ENCODE results near the gene FMNL1.

FMNL1 gene

DNA sequence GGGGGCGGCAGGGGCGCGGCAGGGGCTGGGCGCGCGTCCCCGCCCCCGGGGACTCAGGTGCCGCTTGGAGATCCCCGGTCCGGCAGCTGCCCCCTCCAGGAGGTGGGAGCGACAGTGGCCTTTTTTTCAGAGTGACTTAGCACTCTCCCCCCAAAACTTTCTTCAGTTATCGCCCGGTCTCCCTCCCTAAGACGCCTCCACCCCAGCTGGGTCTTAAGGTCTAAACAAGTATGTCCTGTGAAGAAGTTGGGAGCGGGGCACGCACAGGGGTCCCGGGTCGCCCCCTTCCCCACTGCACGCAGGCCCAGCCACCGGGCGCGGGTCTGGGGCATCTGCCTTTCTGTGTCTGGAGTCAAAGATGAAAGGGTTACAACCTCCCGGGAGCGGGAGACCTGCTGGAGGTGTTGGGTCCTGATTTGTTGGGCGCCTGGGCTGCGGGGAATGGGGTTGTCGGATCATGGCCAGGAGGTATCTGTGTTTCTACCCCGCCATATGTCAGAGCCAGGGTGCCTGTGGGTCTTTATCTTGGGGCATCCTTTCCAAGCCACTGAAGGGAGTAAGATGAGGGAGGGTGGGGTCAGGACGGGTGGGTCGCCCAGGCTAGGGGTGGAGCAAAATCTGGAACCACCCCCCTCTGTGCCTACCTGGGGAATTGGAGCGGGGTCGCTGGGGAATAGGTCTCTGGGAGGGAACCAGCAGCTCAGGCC, 757 bp downstream of the FMNL1 start:
- DNase-seq (ENCODE audit: low read depth in 2 of 2), result no peak

GRCh38 chr17:45222996-45223538, 1.4 kb downstream of the FMNL1 start:
- no peak for DNase-seq (ENCODE audit: low read depth in 2 of 2)

DNA sequence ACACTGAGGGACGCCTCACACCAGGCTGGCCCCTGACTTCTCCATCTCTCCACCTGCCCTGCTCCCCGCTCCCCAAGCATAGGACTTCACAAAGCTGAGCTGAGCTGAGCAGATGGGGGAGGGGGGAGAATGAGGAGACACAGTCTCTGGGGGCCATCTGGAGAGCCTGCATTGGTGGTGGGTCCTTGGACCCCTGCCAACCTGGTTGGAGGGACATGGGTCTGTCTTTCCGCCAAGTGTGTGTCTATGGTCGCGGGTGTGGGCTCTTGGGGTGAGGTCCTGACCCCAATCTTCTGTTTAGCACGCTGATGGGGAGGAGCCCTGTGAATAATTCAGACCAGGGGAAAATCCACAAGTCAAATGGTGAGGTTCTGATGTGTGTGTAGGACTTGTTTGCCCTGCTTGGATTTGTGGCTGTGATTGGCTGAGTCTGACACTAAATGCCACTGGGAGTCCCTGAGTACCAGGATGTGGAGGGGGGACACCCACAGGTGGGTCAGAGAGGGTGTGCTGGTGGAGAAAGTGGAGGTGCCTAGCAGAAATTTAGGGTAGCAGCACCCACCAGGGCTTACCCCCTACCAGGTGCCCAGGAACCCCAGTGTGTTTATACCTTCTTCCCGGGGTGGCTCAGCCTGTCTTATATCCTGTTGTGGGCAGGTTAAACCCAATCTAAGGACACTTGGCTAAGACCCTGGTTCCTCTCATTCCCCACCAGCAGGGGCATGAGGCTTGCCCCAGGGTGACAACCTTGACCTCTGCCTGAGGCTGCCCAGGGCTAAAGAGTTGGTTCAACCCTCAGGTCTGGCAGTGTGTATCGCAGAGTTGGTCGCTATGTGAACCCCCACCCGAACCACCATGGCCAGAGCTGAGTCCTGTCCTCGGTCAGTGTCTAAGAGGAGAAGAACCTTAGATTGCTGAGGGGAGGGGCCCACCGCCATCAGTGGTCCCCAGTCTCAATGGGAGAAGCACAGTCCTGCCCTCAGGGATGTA, 2.1 kb downstream of the FMNL1 start:
- DNase-seq (ENCODE audit: low read depth in 2 of 2), result no peak

DNA sequence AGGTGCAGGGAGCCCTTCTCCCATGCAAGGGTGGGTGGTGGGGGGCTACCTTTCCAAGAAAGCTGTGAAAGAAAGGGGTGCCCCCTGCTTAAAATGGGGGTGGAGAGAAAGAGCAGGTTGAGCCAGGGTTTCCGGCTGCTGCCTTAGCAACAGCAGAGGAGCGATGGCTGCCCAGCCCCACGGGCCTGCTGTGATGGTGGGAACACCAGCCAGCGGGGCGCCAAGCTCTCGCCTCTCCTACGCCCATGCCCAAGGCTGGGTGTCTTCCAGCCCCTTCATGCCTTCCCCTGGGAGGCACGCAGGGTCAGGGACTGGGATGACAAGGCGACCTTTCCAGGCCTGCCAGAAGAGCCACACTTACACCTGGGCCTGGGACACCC, 3.0 kb downstream of the FMNL1 start:
- no peak for DNase-seq (ENCODE audit: low read depth in 2 of 2)

DNA sequence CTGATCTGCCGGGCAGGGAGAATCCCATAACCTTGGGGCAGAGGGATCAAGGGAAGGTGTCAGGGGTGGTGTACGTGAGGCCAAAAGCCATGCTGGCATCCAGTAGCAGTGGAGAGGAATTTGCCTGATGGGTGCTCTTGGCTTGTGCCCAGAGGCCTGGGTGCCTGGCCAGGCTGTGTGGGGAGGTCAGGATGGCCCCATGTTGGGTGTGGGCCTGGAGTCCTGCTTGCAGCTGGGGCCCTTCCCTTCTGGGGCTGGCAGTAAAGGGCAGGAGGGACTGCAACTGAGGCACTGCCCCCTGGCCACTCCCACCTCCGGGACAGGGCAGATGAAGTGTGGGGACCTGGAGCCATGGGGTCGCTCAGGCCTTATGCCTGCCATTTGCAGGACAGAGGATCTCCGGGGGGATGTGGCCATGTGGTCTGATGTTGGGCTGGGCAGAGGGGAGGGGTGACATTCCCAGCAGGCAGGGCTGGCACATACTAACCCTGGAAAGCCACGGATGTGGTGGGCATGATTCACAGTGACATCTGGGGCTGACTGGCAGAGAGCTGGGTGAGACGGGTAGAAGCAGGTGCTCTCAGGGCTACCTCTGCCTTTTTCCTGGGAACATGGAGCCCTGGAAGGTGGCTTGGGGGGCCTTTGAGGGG, 3.5 kb downstream of the FMNL1 start:
- peak in 1 of 2 donors; percentile 42 for DNase-seq (ENCODE audit: low read depth in 2 of 2)

GRCh38 chr17:45225964-45226530, 4.4 kb downstream of the FMNL1 start:
- DNase-seq (ENCODE audit: low read depth in 2 of 2), result peak; percentile 94 to 97

DNA sequence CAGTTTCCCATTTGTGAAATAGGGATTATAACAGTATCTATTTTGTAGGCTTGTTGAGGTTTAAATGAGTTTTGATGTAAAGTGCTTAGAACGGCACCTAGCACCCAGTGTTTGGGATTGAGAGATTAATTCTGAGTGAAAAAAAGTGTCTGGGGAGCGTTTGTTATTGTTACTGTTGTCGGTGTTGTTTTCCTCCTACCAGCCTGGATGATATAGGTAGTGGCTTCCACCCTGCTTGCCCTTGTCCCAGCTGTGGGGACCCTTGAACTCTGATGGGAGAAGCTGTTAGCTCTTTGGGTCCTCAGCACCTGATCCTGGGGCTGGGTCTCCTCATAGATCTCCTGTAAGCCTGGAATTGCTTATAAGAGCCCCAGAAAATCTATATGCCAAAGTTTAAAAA, 4.9 kb downstream of the FMNL1 start:
- DNase-seq (ENCODE audit: low read depth in 2 of 2), result no peak

- no peak for DNase-seq (ENCODE audit: low read depth in 2 of 2)
Observed at GRCh38 chr17:45227101-45227925, 5.6 kb downstream of the FMNL1 start.

DNA sequence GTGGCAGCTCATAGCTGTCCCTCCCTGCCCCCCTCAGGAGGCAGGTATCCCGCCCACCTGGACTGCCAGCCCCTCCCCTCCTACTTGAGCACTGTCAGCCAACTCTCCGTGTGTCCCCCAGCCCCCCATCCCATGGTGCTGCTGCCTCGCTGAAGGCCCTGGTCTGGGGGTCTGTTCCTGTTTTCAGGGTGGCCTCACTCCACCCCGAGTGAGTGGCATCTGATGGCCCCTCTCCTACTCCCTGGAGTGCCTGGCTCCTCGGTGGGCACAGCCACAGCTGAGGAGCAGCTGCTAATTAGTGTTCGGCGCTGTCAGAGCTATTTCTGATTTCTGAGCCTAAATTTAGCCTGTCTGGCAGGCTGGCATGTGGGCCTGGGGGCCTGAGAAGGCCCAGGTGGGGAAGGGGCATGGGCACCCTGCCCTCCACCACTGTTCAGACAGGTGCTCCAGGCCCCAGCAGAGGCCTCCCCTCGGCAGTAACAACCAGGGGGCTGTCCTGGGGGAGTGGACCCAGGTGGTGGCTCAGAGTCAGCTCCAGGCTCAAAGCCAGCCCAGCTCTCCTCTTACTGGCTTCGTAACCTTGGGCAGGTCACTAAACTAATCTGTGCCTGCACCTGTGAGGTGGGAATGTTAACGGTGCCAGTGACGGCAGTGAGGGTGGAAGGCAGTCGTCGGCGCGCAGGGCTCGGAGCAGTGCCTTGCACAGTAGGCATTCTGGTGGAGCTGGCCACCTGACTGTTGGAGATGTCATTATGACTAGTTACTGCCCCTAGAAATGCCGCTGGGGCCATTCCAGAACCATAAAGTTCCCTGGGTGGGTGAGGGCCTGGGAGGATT, 6.5 kb downstream of the FMNL1 start:
- DNase-seq (ENCODE audit: low read depth in 2 of 2), result no peak

- peak; percentile 71 to 78 for DNase-seq (ENCODE audit: low read depth in 2 of 2)
Observed at GRCh38 chr17:45228763-45229539, 7.3 kb downstream of the FMNL1 start.

DNA sequence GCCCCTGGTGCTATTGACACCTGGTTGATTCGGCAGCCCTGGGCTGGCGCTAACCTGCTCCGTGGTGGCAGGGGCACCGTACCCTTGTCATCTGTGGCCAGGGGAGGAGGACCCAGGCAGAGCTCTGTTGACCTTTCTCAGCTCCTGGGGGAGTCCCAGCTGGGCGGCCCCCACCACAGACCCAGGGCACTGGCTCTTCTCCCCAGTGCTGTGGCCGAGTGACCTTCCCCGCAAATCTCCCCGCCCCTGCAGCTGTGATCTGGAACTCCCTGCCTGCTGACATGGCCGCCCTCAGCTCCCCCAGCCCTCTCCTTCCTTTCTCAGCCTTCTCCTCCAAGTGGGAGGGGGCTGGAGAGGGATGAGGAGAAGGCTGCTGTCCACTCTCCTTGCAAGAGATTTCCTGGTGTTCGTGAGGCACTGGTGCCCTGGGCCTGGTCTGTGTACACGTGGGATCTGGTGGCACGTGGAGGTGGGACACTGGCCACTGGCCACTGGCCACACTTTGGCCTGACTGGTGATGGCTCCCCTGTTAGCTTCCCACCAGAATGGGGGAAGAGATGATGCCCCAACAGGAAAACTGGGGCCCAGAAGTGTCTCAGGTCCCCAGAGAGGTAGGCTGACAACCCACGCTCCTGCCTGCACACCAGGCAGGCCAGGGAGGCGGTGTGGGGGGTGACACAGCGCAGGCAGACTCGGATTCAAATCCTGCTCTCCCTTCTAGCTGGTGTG, 8.2 kb downstream of the FMNL1 start:
- peak in 1 of 2 donors; percentile 53 for DNase-seq (ENCODE audit: low read depth in 2 of 2)

DNA sequence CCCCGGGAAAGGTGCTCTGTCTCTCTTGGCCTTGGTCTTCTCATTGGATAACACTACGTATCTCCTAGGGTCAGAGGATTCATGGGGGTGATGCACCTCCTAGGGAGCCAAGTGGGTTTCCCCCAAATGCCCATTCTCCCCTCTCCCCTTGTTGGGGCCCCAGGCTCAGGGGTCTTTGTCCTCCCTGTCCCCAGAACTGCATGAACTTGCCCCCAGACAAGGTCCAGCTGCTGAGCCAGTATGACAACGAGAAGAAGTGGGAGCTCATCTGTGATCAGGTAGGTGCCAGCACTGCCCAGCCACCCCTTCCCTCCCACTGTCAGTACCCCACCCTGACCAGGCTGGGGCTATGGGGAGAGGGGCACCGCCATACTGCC, 8.7 kb downstream of the FMNL1 start:
- DNase-seq (ENCODE audit: low read depth in 2 of 2), result no peak

DNA sequence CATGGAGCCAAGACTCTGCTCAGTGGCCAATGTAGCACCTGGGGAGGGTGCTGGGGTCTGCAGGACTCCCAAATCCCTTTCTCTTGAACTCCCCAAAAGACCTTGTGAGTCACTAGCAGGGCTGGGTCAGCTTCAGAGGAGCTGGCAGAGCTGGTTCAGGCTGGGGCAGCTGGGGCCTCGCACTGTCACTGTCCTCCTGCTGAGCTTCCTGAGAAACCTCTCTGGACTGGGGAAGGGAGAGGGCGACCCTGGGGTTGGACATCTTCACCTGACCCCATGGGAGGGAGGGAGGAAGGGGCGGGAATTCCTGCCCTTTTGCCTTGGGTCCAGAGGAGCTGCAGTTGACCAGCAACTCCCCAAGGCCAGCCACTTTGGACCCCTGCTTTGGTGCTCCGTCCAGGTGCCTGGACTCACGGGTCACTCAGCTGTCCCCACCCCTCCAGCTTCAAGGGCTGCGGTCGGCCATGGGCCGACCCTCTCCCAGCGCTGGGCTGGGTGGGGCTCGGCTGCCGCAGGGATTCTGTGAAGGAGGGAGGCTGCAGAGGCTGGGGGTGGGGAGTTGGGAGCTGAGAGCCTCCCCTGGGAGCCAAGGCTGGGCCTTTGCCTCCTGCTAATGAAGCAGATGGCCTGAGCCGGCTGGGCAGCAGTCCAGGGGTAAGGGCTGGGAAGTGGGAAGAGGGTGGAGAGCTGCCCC, 9.2 kb downstream of the FMNL1 start:
- DNase-seq (ENCODE audit: low read depth in 2 of 2), result no peak

GRCh38 chr17:45231481-45232116, 9.9 kb downstream of the FMNL1 start:
- no peak for DNase-seq (ENCODE audit: low read depth in 2 of 2)

DNA sequence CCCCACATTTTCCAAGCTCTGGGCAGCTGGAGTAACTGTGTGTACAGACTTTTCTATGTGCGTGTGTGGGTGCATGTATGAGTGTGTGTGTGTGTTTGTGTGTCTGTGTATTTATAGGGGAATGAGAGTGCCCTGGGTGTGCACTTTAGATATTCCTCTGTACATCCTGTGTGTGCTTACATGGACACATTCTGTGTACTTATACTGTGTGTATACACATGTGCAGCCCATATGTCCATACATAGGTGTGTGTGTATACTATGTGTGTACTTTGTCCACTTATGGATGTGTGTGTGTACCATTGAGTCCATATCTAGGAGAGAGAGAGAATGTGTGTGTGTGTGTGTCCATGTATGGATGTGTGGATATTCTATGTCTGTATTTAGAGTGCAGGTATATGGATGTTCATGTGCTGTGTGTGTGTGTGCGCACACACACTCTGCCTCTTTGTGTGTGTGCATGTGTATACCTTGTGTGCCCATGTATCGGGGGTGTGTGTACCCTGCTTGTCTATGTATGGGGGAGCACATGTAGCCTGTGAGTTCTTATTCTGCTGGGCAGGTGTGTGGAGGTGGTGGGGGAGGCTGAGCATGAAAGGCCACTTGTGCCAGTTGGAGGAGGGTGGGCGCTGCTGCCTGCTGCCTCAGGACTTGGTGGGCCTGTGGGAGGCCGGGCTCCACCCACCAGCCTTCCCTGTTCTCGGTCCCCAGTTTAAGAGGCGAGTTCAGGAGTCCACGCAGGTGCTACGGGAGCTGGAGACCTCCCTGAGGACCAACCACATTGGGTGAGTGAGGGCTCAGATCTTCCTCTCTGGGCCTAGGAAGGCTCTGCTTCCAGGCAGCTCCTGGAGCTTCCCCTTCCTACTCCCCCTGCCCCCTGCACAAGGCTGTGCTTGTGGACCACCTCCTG, 11.1 kb downstream of the FMNL1 start:
- no peak for DNase-seq (ENCODE audit: low read depth in 2 of 2)

DNA sequence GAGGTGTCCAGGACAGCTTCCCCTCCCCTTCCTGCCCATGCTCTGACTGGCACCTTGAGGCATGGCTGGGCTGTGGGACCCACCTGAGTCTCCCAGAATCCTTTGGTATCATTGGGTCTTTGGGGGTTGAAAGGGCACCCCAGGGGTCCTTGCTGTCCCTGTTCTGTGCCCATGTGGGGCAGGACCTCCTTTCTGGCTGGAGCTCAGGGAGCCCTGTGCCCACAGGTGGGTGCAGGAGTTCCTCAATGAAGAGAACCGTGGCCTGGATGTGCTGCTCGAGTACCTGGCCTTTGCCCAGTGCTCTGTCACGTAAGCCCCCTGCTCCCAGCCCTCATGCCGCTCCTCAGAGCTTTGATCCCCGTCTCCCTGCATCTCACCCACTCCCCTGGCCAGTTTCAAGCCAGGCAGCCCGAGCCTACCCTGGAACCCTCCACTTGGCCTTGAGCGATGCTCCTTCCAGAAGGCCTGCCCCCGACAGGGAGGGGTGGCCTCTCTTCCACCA, 11.8 kb downstream of the FMNL1 start:
- no peak for DNase-seq (ENCODE audit: low read depth in 2 of 2)

All from stimulated activated CD8-positive, alpha-beta memory T cell treated with anti-CD3 and anti-CD28 coated beads, Interleukin-7, amount 100 ng/mL, for 4 hours (primary cell).